ENCODE measurements around the gene CABLES1. TPM values are rescaled to one million over a fixed set of nuclear protein-coding genes. Genes with fewer than 3 reads are reported as not detected.

The CABLES1 gene
- total RNA-seq, 1 donor from 2014 or later: 2.3 TPM

GRCh38 chr18:23250893-23251656 lies 115.8 kb downstream of the CABLES1 start:
- no peaks in the 10 kb centered on the region for H3K4me1 Mint-ChIP-seq
- peaks cover 14% of the 10 kb centered on the region for H3K36me3 Mint-ChIP-seq (ENCODE audit: low read depth)
- no peak for DNase-seq (ENCODE audit: low read depth, low spot score)
- peak overlapping the region; percentile 19 for H3K27ac Mint-ChIP-seq (ENCODE audit: unreplicated experiment)
- H3K9me3 Mint-ChIP-seq: peaks cover 2% of the 10 kb centered on the region
- no peak for TF ChIP-seq CTCF (conservative IDR thresholded peaks at IDR 0.05)
- H3K4me3 Mint-ChIP-seq: no peak overlapping the region
- no peaks in the 10 kb centered on the region for H3K27me3 Mint-ChIP-seq (ENCODE audit: low read depth)

- no peak for TF ChIP-seq CTCF (conservative IDR thresholded peaks at IDR 0.05)
- Mint-ChIP-seq H3K4me3 (no peak overlapping the region), H3K9me3 (peaks cover 2% of the 10 kb centered on the region), H3K36me3 (ENCODE audit: low read depth) (peaks cover 11% of the 10 kb centered on the region), H3K27me3 (ENCODE audit: low read depth) (no peaks in the 10 kb centered on the region), H3K27ac (ENCODE audit: unreplicated experiment) (no peak overlapping the region), H3K4me1 (peaks cover 19% of the 10 kb centered on the region)
- no peak for DNase-seq (ENCODE audit: low read depth, low spot score)
Observed at GRCh38 chr18:23253630-23254029, 118.3 kb downstream of the CABLES1 start.

GRCh38 chr18:23257137-23257536 lies 121.9 kb downstream of the CABLES1 start:
- peaks cover 41% of the 10 kb centered on the region for H3K4me1 Mint-ChIP-seq
- TF ChIP-seq CTCF (conservative IDR thresholded peaks at IDR 0.05): no peak
- H3K27me3 Mint-ChIP-seq (ENCODE audit: low read depth): no peaks in the 10 kb centered on the region
- no peak for DNase-seq (ENCODE audit: low read depth, low spot score)
- H3K36me3 Mint-ChIP-seq (ENCODE audit: low read depth): peaks cover 4% of the 10 kb centered on the region
- no peak overlapping the region for H3K27ac Mint-ChIP-seq (ENCODE audit: unreplicated experiment)
- no peak overlapping the region for H3K4me3 Mint-ChIP-seq
- H3K9me3 Mint-ChIP-seq: no peaks in the 10 kb centered on the region

- Mint-ChIP-seq H3K4me1 (peaks cover 41% of the 10 kb centered on the region), H3K27me3 (ENCODE audit: low read depth) (no peaks in the 10 kb centered on the region), H3K4me3 (no peak overlapping the region), H3K27ac (ENCODE audit: unreplicated experiment) (no peak overlapping the region), H3K9me3 (no peaks in the 10 kb centered on the region), H3K36me3 (ENCODE audit: low read depth) (peaks cover 4% of the 10 kb centered on the region)
- no peak for DNase-seq (ENCODE audit: low read depth, low spot score)
- no peak for TF ChIP-seq CTCF (conservative IDR thresholded peaks at IDR 0.05)
Observed at GRCh38 chr18:23257686-23258565, 122.6 kb downstream of the CABLES1 start.

GRCh38 chr18:23258566-23259469 lies 123.5 kb downstream of the CABLES1 start:
- no peak for TF ChIP-seq CTCF (conservative IDR thresholded peaks at IDR 0.05)
- peaks cover 41% of the 10 kb centered on the region for H3K4me1 Mint-ChIP-seq
- peaks cover 4% of the 10 kb centered on the region for H3K36me3 Mint-ChIP-seq (ENCODE audit: low read depth)
- H3K27ac Mint-ChIP-seq (ENCODE audit: unreplicated experiment): peak overlapping the region; percentile 45
- DNase-seq (ENCODE audit: low read depth, low spot score): no peak
- no peaks in the 10 kb centered on the region for H3K9me3 Mint-ChIP-seq
- H3K4me3 Mint-ChIP-seq: peak overlapping the region; percentile 49
- no peaks in the 10 kb centered on the region for H3K27me3 Mint-ChIP-seq (ENCODE audit: low read depth)

All from neural crest cell (in vitro differentiated cells).